ENCODE results near the gene PPIL1.

PPIL1 gene

GRCh38 chr6:36917541-36918193, 43.1 kb upstream of the PPIL1 start:
- Histone ChIP-seq H4K91ac (ENCODE audit: low read depth, low read length, poor library complexity) (no peak overlapping the region), H4K8ac (ENCODE audit: low read depth, low read length) (no peak overlapping the region), H3K18ac (ENCODE audit: low read length) (no peak overlapping the region), H2BK12ac (ENCODE audit: low read length) (no peak overlapping the region), H3K9ac (ENCODE audit: low read depth, low read length, poor library complexity) (no peak overlapping the region), H2AFZ (ENCODE audit: low read length) (no peak overlapping the region), H2BK5ac (ENCODE audit: low read length) (peak overlapping the region; percentile 15), H3K4me3 (ENCODE audit: low read length in 2 of 2) (no peak overlapping the region), H2BK15ac (ENCODE audit: low read length) (no peak overlapping the region), H3K4ac (ENCODE audit: low read length) (no peak overlapping the region), H3K4me1 (ENCODE audit: control insufficient read depth in 2 of 2, insufficient read depth in 1 of 2, low read depth in 1 of 2, low read length in 2 of 2) (peaks cover 0 to 2% of the 10 kb centered on the region in 2 donors), H3K79me1 (ENCODE audit: low read depth, low read length) (no peaks in the 10 kb centered on the region), H3K36me3 (replicated peaks in 1 of 2; ENCODE audit: control insufficient read depth in 2 of 2, insufficient read depth in 2 of 2, low read length in 2 of 2) (peaks cover 4 to 34% of the 10 kb centered on the region in 2 donors), H3K9me3 (replicated peaks in 1 of 2; ENCODE audit: control insufficient read depth in 2 of 2, insufficient read depth in 1 of 2, low read depth in 1 of 2, low read length in 2 of 2) (no peaks in the 10 kb centered on the region), H3K27ac (replicated peaks; ENCODE audit: low read length) (no peak overlapping the region), H2AK5ac (ENCODE audit: low read depth, low read length) (no peak overlapping the region), H3K14ac (ENCODE audit: low read length) (no peak overlapping the region), H3K4me2 (ENCODE audit: insufficient read depth, low read length, poor library complexity, severe bottlenecking) (no peak overlapping the region), H2BK120ac (ENCODE audit: low read depth, low read length) (no peak overlapping the region), H3K27me3 (ENCODE audit: control insufficient read depth in 3 of 3, insufficient read depth in 3 of 3, low read depth in 1 of 3, low read length in 3 of 3) (no peaks in the 10 kb centered on the region), H3K23ac (ENCODE audit: low read depth, low read length, poor library complexity) (no peak overlapping the region)
- WGBS, 2 donors (ENCODE audit: extremely low coverage in 2 of 2, insufficient read length in 2 of 2, insufficient replicate concordance in 1 of 2): no CpG with 5 or more reads among the region's 10 CpGs
- DNase-seq (ENCODE audit: low spot score): no peak

GRCh38 chr6:36916126-36916525, 41.5 kb upstream of the PPIL1 start:
- H3K27me3 ChIP-seq (ENCODE audit: control insufficient read depth in 3 of 3, insufficient read depth in 3 of 3, low read depth in 1 of 3, low read length in 3 of 3): no peaks in the 10 kb centered on the region
- H3K14ac ChIP-seq (ENCODE audit: low read length): no peak overlapping the region
- peaks cover 0 to 2% of the 10 kb centered on the region in 2 donors for H3K4me1 ChIP-seq (ENCODE audit: control insufficient read depth in 2 of 2, insufficient read depth in 1 of 2, low read depth in 1 of 2, low read length in 2 of 2)
- H3K36me3 ChIP-seq (replicated peaks in 1 of 2; ENCODE audit: control insufficient read depth in 2 of 2, insufficient read depth in 2 of 2, low read length in 2 of 2): peaks cover 5 to 33% of the 10 kb centered on the region in 2 donors
- no peak overlapping the region for H4K91ac ChIP-seq (ENCODE audit: low read depth, low read length, poor library complexity)
- no CpG with 5 or more reads among the region's 2 CpGs for WGBS, 2 donors (ENCODE audit: extremely low coverage in 2 of 2, insufficient read length in 2 of 2, insufficient replicate concordance in 1 of 2)
- no peak overlapping the region for H3K9ac ChIP-seq (ENCODE audit: low read depth, low read length, poor library complexity)
- no peak overlapping the region for H2AFZ ChIP-seq (ENCODE audit: low read length)
- H3K9me3 ChIP-seq (replicated peaks in 1 of 2; ENCODE audit: control insufficient read depth in 2 of 2, insufficient read depth in 1 of 2, low read depth in 1 of 2, low read length in 2 of 2): no peaks in the 10 kb centered on the region
- no peak overlapping the region for H3K4me3 ChIP-seq (ENCODE audit: low read length in 2 of 2)
- no peak overlapping the region for H4K8ac ChIP-seq (ENCODE audit: low read depth, low read length)
- H3K23ac ChIP-seq (ENCODE audit: low read depth, low read length, poor library complexity): no peak overlapping the region
- DNase-seq (ENCODE audit: low spot score): no peak
- H3K4me2 ChIP-seq (ENCODE audit: insufficient read depth, low read length, poor library complexity, severe bottlenecking): no peak overlapping the region
- no peak overlapping the region for H3K18ac ChIP-seq (ENCODE audit: low read length)
- no peak overlapping the region for H3K4ac ChIP-seq (ENCODE audit: low read length)
- no peak overlapping the region for H3K27ac ChIP-seq (replicated peaks; ENCODE audit: low read length)
- H2BK5ac ChIP-seq (ENCODE audit: low read length): no peak overlapping the region
- H2BK15ac ChIP-seq (ENCODE audit: low read length): no peak overlapping the region
- no peak overlapping the region for H2BK12ac ChIP-seq (ENCODE audit: low read length)
- no peak overlapping the region for H2BK120ac ChIP-seq (ENCODE audit: low read depth, low read length)
- no peaks in the 10 kb centered on the region for H3K79me1 ChIP-seq (ENCODE audit: low read depth, low read length)
- H2AK5ac ChIP-seq (ENCODE audit: low read depth, low read length): no peak overlapping the region

- no peak overlapping the region for H3K18ac ChIP-seq (ENCODE audit: low read length)
- no peak overlapping the region for H2AFZ ChIP-seq (ENCODE audit: low read length)
- no peak overlapping the region for H3K4me3 ChIP-seq (ENCODE audit: low read length in 2 of 2)
- no peaks in the 10 kb centered on the region for H3K79me1 ChIP-seq (ENCODE audit: low read depth, low read length)
- H2BK120ac ChIP-seq (ENCODE audit: low read depth, low read length): no peak overlapping the region
- H3K4me1 ChIP-seq (ENCODE audit: control insufficient read depth in 2 of 2, insufficient read depth in 1 of 2, low read depth in 1 of 2, low read length in 2 of 2): no peaks in the 10 kb centered on the region
- no peak overlapping the region for H3K14ac ChIP-seq (ENCODE audit: low read length)
- no CpG with 5 or more reads among the region's 4 CpGs for WGBS, 2 donors (ENCODE audit: extremely low coverage in 2 of 2, insufficient read length in 2 of 2, insufficient replicate concordance in 1 of 2)
- H2BK15ac ChIP-seq (ENCODE audit: low read length): no peak overlapping the region
- no peaks in the 10 kb centered on the region for H3K27me3 ChIP-seq (ENCODE audit: control insufficient read depth in 3 of 3, insufficient read depth in 3 of 3, low read depth in 1 of 3, low read length in 3 of 3)
- peaks cover 5 to 33% of the 10 kb centered on the region in 2 donors for H3K36me3 ChIP-seq (replicated peaks in 1 of 2; ENCODE audit: control insufficient read depth in 2 of 2, insufficient read depth in 2 of 2, low read length in 2 of 2)
- no peaks in the 10 kb centered on the region for H3K9me3 ChIP-seq (replicated peaks in 1 of 2; ENCODE audit: control insufficient read depth in 2 of 2, insufficient read depth in 1 of 2, low read depth in 1 of 2, low read length in 2 of 2)
- no peak overlapping the region for H3K23ac ChIP-seq (ENCODE audit: low read depth, low read length, poor library complexity)
- H2AK5ac ChIP-seq (ENCODE audit: low read depth, low read length): no peak overlapping the region
- H3K27ac ChIP-seq (replicated peaks; ENCODE audit: low read length): no peak overlapping the region
- H2BK12ac ChIP-seq (ENCODE audit: low read length): no peak overlapping the region
- H3K4ac ChIP-seq (ENCODE audit: low read length): no peak overlapping the region
- no peak overlapping the region for H4K91ac ChIP-seq (ENCODE audit: low read depth, low read length, poor library complexity)
- H3K9ac ChIP-seq (ENCODE audit: low read depth, low read length, poor library complexity): no peak overlapping the region
- DNase-seq (ENCODE audit: low spot score): no peak
- H2BK5ac ChIP-seq (ENCODE audit: low read length): no peak overlapping the region
- no peak overlapping the region for H3K4me2 ChIP-seq (ENCODE audit: insufficient read depth, low read length, poor library complexity, severe bottlenecking)
- H4K8ac ChIP-seq (ENCODE audit: low read depth, low read length): no peak overlapping the region
Measured at GRCh38 chr6:36915599-36915998, 41.0 kb upstream of the PPIL1 start.

GRCh38 chr6:36914227-36914794, 39.7 kb upstream of the PPIL1 start:
- no peak overlapping the region for H2BK120ac ChIP-seq (ENCODE audit: low read depth, low read length)
- no peaks in the 10 kb centered on the region for H3K79me1 ChIP-seq (ENCODE audit: low read depth, low read length)
- DNase-seq (ENCODE audit: low spot score): no peak
- WGBS, 2 donors (ENCODE audit: extremely low coverage in 2 of 2, insufficient read length in 2 of 2, insufficient replicate concordance in 1 of 2): no CpG with 5 or more reads among the region's 10 CpGs
- H3K36me3 ChIP-seq (replicated peaks in 1 of 2; ENCODE audit: control insufficient read depth in 2 of 2, insufficient read depth in 2 of 2, low read length in 2 of 2): peaks cover 5 to 24% of the 10 kb centered on the region in 2 donors
- no peaks in the 10 kb centered on the region for H3K27me3 ChIP-seq (ENCODE audit: control insufficient read depth in 3 of 3, insufficient read depth in 3 of 3, low read depth in 1 of 3, low read length in 3 of 3)
- no peak overlapping the region for H4K8ac ChIP-seq (ENCODE audit: low read depth, low read length)
- no peak overlapping the region for H2BK5ac ChIP-seq (ENCODE audit: low read length)
- no peak overlapping the region for H3K14ac ChIP-seq (ENCODE audit: low read length)
- no peak overlapping the region for H2AFZ ChIP-seq (ENCODE audit: low read length)
- H4K91ac ChIP-seq (ENCODE audit: low read depth, low read length, poor library complexity): no peak overlapping the region
- H2AK5ac ChIP-seq (ENCODE audit: low read depth, low read length): no peak overlapping the region
- H3K18ac ChIP-seq (ENCODE audit: low read length): no peak overlapping the region
- no peaks in the 10 kb centered on the region for H3K9me3 ChIP-seq (replicated peaks in 1 of 2; ENCODE audit: control insufficient read depth in 2 of 2, insufficient read depth in 1 of 2, low read depth in 1 of 2, low read length in 2 of 2)
- H3K9ac ChIP-seq (ENCODE audit: low read depth, low read length, poor library complexity): no peak overlapping the region
- no peaks in the 10 kb centered on the region for H3K4me1 ChIP-seq (ENCODE audit: control insufficient read depth in 2 of 2, insufficient read depth in 1 of 2, low read depth in 1 of 2, low read length in 2 of 2)
- no peak overlapping the region for H2BK15ac ChIP-seq (ENCODE audit: low read length)
- H2BK12ac ChIP-seq (ENCODE audit: low read length): no peak overlapping the region
- no peak overlapping the region for H3K23ac ChIP-seq (ENCODE audit: low read depth, low read length, poor library complexity)
- H3K4ac ChIP-seq (ENCODE audit: low read length): no peak overlapping the region
- H3K4me3 ChIP-seq (ENCODE audit: low read length in 2 of 2): no peak overlapping the region
- H3K4me2 ChIP-seq (ENCODE audit: insufficient read depth, low read length, poor library complexity, severe bottlenecking): no peak overlapping the region
- no peak overlapping the region for H3K27ac ChIP-seq (replicated peaks; ENCODE audit: low read length)
